ENCODE measurements around the gene DCAF7.

DNA sequence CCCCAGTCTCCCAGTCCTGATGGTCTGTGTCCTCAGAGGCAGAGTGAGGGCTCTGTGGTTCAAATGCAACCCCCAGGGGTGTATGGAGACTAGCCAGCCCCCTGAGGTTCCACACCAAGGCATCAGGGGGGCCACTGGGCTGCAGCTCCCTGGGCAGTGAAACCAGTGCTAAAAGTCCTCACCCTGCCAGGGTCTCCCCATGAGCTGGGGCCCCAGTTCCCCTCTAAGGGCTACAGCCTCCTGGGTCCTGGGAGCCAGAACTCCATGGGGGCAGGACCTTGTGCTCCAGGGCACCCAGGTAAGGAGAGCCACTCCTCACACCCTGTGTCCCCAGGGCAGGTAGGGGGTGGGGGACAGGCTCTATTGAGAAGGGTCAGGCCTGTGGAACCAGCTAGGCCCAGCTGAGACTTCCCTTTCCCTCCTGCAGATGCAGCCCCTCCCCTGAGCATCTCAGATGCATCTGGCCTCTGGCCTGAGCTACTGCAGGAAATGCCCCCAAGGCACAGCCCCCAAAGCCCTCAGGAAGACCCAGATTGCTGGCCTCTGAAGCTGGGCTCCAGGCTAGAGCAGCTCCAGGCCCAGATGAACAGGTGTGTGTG, 6.4 kb upstream of the DCAF7 start:
- TF ChIP-seq SP1 (IDR thresholded peaks at IDR 0.05; ENCODE audit: low read depth), result no peak
- TF ChIP-seq POLR2A (IDR thresholded peaks at IDR 0.05; ENCODE audit: borderline replicate concordance, extremely low read depth, insufficient read depth, insufficient read length), result no peak
- TF ChIP-seq, protein P1, sequence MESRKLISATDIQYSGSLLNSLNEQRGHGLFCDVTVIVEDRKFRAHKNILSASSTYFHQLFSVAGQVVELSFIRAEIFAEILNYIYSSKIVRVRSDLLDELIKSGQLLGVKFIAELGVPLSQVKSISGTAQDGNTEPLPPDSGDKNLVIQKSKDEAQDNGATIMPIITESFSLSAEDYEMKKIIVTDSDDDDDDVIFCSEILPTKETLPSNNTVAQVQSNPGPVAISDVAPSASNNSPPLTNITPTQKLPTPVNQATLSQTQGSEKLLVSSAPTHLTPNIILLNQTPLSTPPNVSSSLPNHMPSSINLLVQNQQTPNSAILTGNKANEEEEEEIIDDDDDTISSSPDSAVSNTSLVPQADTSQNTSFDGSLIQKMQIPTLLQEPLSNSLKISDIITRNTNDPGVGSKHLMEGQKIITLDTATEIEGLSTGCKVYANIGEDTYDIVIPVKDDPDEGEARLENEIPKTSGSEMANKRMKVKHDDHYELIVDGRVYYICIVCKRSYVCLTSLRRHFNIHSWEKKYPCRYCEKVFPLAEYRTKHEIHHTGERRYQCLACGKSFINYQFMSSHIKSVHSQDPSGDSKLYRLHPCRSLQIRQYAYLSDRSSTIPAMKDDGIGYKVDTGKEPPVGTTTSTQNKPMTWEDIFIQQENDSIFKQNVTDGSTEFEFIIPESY (IDR thresholded peaks at IDR 0.05; ENCODE audit: extremely low read depth, insufficient replicate concordance, low read length), result no peak
- TF ChIP-seq EZH2 (IDR thresholded peaks at IDR 0.05), result no peak
- TF ChIP-seq, protein P2, sequence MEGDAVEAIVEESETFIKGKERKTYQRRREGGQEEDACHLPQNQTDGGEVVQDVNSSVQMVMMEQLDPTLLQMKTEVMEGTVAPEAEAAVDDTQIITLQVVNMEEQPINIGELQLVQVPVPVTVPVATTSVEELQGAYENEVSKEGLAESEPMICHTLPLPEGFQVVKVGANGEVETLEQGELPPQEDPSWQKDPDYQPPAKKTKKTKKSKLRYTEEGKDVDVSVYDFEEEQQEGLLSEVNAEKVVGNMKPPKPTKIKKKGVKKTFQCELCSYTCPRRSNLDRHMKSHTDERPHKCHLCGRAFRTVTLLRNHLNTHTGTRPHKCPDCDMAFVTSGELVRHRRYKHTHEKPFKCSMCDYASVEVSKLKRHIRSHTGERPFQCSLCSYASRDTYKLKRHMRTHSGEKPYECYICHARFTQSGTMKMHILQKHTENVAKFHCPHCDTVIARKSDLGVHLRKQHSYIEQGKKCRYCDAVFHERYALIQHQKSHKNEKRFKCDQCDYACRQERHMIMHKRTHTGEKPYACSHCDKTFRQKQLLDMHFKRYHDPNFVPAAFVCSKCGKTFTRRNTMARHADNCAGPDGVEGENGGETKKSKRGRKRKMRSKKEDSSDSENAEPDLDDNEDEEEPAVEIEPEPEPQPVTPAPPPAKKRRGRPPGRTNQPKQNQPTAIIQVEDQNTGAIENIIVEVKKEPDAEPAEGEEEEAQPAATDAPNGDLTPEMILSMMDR (IDR thresholded peaks at IDR 0.05 in 2 of 3, conservative IDR thresholded peaks at IDR 0.05 in 1 of 3; ENCODE audit: borderline replicate concordance in 1 of 3, insufficient read depth in 1 of 3, low read depth in 2 of 3, low read length in 2 of 3), result no peak
- no peak for TF ChIP-seq ZNF274 (IDR thresholded peaks at IDR 0.05; ENCODE audit: low read depth, low read length)
- no peak for TF ChIP-seq MAX (IDR thresholded peaks at IDR 0.05)
- TF ChIP-seq CEBPB (IDR thresholded peaks at IDR 0.05; ENCODE audit: low read depth), result no peak
- TF ChIP-seq EZH2phosphoT487 (IDR thresholded peaks at IDR 0.05; ENCODE audit: borderline replicate concordance), result no peak
- no peak for TF ChIP-seq POLR2AphosphoS5 (IDR thresholded peaks at IDR 0.05; ENCODE audit: low read depth, low read length)
- TF ChIP-seq JUND (IDR thresholded peaks at IDR 0.05), result no peak
- no peak for TF ChIP-seq REST (IDR thresholded peaks at IDR 0.05; ENCODE audit: low read depth)
- no peak for TF ChIP-seq YY1 (IDR thresholded peaks at IDR 0.05; ENCODE audit: extremely low read depth, insufficient replicate concordance, low read depth, low read length)
